GM18909 (cell line): ENCODE results near the gene WDR20.
"Not testable (repeated sequence)": the region's sequence is repeated elsewhere in the genome, so short reads cannot be mapped to it uniquely, and the experiment has no call there.

ENCODE experiments used
- ATAC-seq: cut with Tn5 transposase; IDR thresholded peaks from one replicate; pipeline ENCODE4 v1.9.1; 2021; ENCODE audit warnings: mild to moderate bottlenecking; ENCODE audit not compliant: unreplicated experiment, poor library complexity

WDR20 gene

DNA sequence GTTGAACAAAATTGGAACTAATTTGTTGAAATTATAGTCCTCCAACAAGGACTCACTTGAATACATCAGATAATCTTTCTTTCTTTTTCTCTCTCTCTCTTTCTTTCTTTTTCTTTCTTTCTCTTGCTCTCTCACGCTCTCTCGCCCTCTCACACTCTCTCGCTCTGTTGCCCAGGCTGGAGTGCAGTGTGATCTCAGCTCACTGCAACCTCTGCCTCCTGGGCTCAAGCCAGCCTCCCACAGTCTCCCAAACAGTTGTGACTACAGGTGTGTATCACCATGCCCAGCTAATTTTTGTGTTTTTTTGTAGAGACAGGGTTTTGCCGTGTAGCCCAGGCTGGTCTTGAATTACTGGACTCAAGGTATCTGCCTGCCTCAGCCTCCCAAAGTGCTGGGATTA, 22.8 kb downstream of the WDR20 start:
- ATAC-seq, result no peak

DNA sequence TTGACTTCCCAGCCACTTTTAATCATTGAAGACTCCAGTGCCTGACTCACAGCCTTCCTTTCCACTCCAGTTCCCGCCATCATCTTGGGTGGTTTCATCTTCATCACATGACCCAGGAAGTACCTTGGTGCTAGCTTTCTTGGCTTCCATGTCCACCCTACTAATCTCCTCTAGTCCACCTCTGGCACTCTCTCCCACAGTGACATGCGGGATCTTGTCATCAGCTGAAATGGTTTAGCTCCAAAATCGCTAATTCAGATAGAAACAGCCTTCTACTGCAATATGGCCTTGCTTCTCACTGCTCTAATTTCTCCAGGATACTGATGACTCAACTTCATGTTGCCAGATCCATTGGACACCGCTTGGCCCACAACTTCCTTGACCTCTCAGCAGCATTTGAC, 24.5 kb downstream of the WDR20 start:
- ATAC-seq, result no peak

DNA sequence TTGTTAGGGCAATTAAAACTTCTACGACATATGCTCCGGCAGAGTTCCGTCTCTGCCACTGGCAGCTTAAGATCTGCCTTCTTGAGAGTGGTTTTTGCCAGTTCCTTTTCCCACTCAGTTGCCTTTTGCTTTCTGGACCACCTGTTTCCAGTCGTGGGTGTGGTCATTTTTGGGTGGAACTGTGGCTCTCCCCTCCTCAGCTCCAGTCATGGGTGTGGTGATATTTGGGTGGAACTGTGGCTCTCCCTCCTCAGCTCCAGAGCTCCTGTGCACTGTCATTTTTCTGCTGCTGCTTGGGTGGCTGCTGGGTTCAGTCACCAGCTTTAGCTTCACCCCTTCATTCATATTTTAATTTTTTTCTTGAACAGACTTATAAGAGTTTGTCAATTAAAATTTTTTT, 25.3 kb downstream of the WDR20 start:
- no peak for ATAC-seq

DNA sequence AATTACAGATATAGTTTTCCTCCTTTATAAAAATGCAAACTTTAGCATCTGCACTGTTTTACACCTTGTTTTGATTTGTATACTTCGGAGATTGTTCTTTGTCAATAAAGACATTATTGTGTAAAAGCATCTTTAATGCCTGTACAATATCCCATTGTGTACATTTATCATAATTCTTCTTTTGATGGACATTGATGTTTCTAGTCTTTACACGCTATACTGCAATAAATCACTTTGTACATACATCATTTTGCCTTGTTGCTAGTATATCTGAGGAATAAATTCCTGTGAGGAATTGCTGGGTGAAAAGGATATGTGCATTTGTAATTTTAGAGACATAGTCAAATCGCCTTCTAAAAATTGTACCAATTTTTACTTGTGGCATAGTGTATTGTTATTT, 30.4 kb downstream of the WDR20 start:
- ATAC-seq, result no peak

DNA sequence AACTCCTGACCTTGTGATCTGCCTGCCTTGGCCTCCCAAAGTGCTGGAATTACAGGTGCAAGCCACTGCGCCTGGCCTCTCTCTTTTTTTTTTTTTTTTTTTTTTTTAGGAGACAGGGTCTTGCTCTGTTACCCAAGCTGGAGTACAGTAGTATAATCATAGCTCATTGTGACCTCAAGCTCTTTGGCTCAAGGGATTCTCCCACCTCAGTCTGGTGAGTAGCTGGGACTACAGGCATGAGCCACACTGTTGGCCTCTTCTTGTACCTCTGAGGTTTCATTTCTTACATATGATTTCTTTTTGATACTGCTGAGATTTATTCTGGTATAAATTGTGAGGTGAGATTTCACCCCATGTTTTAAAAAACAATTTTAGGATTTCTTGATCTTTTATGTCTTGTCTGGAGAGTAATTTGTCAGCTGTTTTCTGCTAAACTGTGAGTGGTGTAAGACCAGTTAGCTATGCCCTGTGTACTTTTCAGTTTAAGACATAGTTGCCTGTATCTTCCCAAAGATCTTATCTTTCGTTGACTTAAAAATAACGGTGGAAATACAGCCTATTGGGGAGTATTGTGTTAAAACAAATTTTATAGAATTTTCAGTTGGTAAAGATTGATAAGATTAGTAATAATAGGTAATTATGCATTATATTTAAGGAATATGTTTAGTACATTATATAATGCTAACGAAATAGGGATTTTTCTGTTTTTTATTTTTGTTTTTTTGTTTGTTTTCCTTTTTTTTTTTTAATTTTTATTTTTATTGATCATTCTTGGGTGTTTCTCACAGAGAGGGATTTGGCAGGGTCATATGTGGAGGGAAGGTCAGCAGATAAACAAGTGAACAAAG, 31.7 kb downstream of the WDR20 start:
- no peak for ATAC-seq

DNA sequence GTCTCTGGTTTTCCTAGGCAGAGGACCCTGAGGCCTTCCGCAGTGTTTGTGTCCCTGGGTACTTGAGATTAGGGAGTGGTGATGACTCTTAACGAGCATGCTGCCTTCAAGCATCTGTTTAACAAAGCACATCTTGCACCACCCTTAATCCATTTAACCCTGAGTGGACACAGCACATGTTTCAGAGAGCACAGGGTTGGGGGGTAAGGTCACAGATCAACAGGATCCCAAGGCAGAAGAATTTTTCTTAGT, 32.2 kb downstream of the WDR20 start:
- ATAC-seq, result not testable (repeated sequence)

DNA sequence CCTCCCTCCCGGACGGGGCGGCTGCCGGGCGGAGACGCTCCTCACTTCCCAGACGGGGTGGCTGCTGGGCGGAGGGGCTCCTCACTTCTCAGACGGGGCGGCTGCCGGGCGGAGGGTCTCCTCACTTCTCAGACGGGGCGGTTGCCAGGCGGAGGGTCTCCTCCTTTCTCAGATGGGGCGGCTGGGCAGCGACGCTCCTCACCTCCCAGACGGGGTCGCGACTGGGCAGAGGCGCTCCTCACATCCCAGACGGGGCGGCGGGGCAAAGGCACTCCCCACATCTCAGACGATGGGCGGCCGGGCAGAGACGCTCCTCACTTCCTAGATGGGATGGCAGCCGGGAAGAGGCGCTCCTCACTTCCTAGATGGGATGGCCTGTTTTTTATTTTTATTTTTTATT, 33.0 kb downstream of the WDR20 start:
- ATAC-seq, result not testable (repeated sequence)

DNA sequence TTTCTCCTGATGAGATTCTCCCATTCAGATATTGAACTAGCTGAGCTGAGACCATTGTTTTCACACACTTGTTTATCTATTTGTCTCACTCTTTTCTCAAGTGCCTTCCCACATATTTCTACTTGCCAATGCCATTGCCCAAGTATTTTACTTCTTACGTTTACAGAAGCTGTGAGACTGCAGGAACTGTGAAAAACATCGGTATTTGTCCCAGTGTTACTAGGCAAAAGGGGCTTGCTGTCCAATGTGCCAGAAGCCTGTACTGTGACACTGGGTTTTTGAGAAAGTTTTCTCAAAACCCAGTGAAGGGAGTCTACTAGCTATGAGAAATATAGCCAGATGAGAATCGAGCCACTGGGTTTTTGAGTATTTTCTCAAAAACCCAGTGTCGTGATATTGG, 37.5 kb downstream of the WDR20 start:
- no peak for ATAC-seq

DNA sequence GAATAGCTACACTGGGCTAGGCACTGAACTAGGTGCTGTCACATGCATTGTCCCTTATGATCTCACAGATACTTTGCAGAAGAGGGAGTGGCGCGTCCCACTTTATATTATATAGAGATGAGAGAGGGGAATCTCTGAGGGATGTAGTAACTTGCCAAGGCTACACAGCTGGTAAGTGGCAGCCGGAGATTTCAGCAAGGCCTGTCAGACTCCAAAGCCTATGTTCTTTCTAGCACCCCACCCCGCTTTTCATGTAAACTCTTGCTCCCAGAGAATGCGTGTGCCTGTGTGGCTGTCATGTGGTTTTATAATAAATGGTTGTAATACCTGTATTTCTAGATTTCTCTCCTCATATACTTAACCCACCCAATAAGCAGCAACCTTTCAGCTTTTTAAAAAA, 39.1 kb downstream of the WDR20 start:
- no peak for ATAC-seq

DNA sequence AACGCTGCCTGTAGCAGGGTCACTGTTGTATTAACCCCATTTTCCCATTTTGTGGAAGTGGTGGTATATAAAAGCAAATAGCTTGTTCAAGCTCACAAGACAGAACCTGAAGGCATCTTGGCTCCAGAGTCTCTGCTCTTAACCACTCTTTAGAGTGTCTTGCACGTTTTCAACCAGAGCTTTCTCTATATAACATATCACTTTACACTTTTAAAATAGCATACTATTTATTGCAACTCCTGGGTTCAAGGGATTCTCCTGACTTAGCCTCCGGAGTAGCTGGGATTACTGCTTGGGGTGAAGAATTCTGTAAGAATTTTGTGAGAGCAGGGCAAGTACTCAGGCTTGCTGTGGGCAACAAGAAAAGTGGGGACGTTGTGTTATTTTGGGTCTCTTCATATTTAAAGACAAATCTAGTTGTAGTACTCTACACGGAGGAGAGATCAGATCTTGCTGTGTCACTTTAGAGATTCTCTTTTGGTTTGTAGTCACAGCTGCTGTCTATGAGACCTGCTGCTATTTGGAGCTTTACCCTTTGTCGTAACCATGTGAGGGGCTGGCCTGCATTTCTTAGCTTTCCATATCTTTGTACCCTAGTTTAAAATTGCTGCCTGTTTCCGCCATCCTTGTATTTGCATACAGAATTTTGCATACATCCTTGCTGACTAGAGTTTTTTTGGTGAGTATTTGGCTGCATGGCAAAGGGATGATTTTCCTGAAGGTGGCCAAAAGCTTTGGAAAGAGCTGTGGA, 40.7 kb downstream of the WDR20 start:
- ATAC-seq, result no peak

DNA sequence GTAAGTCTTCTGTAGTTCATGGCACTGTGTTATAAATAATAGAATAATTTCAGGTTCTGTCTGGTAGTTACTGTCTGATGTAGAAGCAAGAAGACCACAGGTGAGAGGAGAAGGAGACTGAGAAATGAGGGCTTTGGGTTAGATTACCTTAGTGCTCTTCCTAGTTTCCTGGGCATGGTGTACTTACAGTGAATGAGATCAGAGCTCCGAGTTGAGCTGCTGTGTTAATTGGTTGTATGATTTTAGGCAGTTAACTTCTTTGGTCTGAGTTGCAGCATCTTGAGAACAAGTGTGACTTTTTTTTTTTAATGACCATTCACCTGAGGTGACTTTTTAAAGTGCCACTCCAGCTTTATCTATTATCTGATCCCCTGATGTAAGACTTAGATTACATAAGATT, 41.5 kb downstream of the WDR20 start:
- no peak for ATAC-seq

DNA sequence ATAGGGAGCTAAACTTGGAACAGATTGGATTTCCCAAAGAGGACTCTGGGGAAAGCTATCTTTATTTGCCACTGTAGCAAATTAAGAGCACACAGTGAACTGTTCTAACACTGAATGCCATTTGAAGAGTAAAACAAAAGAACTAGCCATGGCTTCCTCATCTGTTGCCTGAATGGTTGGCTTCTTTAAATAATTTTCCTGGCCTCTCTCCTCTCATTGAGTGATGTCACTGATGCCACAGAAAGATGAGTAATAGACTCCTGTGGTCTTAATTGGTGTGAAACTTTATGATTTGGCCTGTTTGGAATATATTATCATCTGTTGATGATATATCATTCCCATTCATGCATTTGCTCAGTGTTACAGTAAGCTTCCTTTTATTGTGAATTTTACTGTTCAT, 42.5 kb downstream of the WDR20 start:
- no peak for ATAC-seq

DNA sequence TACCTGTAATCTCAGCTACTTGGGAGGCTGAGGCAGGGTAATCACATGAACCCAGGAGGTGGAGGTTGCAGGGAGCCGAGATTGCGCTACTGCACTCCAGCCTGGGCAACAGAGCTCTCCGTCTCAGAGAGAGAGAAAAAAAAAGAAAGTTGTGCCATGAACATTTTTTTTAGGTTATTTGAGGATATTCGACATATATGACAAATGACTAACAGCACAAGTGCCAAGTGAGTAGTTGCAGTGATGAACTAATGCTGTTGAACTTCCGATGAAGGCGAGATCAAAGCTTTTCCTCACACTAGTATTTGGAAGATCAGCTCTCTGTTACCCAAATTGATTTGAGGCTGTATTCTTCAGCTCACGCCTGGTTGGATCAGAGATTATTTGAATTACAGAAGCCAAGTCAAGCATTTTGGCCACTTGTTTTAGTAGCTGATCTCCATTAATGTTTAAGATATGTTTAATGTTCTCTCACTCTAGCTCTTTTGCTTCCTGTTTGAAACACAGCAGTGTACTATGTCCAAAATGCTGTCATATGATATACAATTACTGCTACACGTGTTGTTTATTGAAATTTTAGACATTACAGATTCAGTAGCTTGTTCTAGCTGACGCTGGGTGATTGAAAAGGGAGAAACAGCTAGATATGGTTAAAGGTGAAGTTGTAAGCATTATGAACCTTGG, 43.4 kb downstream of the WDR20 start:
- ATAC-seq, result no peak

DNA sequence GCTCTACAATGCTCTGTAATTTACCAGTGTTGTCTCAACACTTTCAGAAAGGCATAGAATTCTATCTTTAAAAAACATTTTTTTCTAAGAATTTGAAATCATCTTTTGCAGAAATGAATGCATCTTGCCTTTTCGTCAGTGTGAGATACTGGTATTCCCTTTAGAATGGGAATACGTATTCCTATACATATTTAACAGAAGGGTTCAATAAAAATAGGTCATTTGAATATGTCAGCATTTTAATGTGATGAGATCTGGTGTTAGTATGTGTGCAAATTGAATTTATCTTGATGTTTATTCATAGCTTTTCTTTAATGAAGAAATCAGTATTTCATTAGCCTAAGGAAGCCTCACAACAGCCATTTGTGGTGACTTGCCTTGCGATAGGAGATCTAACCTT, 44.2 kb downstream of the WDR20 start:
- ATAC-seq, result no peak

DNA sequence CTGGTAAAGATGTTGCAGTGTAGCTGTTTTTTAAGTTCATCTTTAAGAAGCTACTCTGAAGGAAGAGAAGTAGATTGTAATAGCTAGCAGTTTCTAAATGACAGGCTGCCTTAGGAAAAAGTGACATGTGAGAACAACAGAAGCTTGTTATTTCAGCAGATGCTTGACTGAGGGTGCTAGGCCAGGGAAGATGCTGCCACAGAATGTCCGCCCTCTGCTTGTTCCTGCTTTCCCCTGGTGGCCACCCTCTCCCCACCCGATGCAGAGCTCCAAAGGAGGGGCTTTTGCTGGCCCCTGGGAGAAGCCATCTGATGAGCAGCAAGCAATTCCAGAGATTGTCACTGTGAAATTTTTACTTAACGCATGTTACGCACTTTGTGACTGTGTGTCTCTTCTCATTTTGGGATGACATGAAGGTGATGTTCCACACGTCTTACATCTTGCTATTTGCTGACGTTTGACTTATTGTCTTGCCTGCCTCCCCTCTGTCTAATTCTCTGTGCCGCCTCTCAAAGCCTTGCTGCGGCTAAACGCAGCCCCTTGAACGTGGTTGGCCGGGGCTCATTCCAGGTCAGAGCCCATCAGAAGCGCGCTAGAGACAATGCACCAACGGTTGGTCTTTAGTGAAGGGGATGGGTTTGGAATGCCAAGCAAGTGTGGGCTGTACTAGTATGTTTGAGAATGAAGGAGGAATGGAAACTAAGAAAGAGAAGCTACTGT, 44.8 kb downstream of the WDR20 start:
- ATAC-seq, result no peak

DNA sequence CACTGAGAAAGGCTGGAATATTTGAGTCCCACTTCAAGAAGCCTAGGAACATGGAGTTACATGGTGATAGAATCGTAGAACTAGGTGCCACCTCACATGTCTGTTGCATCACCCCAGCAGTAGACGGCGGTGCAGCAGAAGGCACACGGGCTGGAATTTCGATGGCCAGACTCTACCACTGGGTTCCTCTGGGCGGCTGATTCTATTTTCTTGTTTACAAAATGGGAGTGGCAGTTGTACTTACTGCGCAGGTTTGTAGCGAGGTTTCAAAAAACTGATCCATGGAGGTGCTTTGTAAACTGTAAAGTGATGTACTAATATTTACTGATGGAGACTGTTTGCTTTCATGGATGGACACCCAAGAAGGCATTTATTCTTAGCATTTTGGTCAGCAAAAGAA, 45.7 kb downstream of the WDR20 start:
- ATAC-seq, result no peak

DNA sequence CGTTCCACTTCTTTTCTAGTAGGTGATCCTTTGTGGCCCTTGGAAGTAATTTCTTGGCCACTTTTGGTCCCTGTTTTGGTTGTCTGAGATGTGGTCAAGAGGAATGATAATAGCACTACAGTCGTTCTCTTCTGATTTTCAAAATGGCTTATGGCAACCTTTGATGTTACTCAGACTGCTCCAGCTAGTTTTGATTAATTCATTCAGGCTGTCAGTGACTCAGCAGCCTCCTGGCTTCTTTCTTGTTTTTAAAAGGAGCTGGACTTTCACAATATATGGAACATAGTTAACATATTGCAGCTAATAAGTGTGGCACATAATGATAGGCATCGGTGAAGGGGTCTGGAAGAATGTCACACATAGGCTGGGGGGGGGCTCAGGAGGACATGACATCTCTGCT, 47.3 kb downstream of the WDR20 start:
- ATAC-seq, result no peak

DNA sequence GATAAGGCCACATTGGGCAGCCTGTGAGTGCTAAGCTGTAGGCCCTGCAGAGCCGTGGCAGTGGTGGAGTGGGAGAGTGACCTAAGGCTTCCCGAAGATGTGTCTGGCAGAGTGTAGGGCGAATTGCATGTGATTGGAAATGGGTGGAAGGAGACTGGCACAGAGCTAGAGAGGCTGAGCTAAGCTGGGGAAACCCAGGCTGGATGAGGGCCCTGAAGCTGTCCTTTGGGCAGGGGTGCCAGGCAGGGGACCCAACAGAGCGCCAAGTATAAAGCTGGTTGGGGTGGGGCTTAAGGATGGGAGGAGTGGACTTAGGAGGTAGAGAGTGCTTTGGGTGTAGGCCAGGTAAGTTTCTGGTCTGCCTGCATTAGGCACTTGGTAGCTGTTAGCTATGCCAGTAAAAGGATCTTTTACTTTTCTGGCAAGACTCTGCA, 47.9 kb downstream of the WDR20 start:
- ATAC-seq, result no peak

DNA sequence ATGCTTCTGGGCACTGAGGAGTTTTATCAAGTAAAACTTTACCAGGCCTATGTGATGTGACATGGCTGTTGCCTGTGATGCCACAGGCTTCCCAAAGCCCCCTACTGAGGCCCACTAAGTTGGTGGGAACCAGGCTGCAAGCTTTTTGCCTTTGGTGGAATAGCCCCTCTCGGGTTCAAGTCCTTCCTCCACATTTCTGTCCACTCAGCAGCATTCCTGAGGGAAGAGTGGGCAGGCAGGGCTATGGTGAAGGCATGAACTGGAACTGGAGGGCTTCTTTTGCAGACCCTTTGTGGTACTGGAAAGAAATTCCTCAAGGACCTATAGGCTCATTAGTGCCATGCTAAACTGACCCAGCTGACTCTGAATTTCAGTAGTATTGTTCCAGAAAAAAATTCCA, 48.5 kb downstream of the WDR20 start:
- no peak for ATAC-seq

DNA sequence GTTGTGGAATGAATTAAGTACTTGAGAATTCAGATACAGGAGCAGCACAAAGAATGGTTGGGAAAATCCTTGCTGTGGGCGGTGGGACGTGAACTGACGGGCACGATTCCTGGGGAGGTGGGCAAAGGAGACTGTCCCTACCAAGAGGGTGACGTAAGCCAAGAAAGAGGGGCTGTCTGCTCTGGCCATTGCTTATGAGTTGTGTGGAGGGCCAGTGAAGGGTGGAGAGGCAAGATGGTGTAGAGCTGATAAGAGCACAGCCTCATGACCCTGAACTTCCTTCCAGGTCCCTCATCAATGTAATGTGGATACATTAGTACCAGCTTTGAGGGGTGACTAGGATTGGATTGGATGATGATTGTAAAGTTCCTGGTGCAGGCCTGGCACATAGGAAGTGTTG, 50.2 kb downstream of the WDR20 start:
- no peak for ATAC-seq
